Mucosa of gallbladder (tissue), 1 donor: ENCODE results near the gene MATR3. TPM values are rescaled to one million over a fixed set of nuclear protein-coding genes. Genes with fewer than 3 reads are reported as not detected.

Source experiments
- total RNA-seq: library from RNA; stranded (reverse); gene quantifications from one replicate; pipeline ENCODE4 v1.2.1, GENCODE V29; 2021
- donor health status: DM: no; HTN: no; CAD: no.

MATR3 gene
- total RNA-seq, 1 donor from 2014 or later = 161 TPM

Other genes with a start within 250 kb of the MATR3 start
- gene SIL1, start 95.4 kb upstream of the MATR3 start, total RNA-seq = 76.7 TPM
- 73.3 TPM for gene PAIP2, start 48.1 kb downstream of the MATR3 start, total RNA-seq
- 17.0 TPM for gene SLC23A1, start 89.6 kb downstream of the MATR3 start, total RNA-seq
- 1.1 TPM for gene MZB1, start 96.2 kb downstream of the MATR3 start, total RNA-seq
- gene PROB1, start 101.4 kb downstream of the MATR3 start, total RNA-seq = 3.0 TPM
- 7.3 TPM for gene SPATA24, start 110.3 kb downstream of the MATR3 start, total RNA-seq
- gene DNAJC18, start 145.8 kb downstream of the MATR3 start, total RNA-seq = 14.6 TPM
- 9.4 TPM for gene ECSCR, start 169.0 kb downstream of the MATR3 start, total RNA-seq
- 0.17 TPM for gene SMIM33, start 177.3 kb downstream of the MATR3 start, total RNA-seq
- gene STING1, start 189.0 kb downstream of the MATR3 start, total RNA-seq = 35.3 TPM